Body of pancreas (tissue), 4 donors: ENCODE data around the gene CTNNAL1.

ENCODE experiments used
- CTCF ChIP-seq, 7 experiments: fragments of 450-650 bp in 4 of 7; fragments of 200-600 bp in 3 of 7; sonication (generic) in 3 of 7; IDR thresholded peaks; one replicate each; pipeline ENCODE4 v1.5.1; 2016 to 2019; ENCODE audit warnings: antibody characterized with exemption in 7 of 7
- POLR2A ChIP-seq, 3 donors: fragments of 450-650 bp; IDR thresholded peaks; one replicate each; pipeline ENCODE4 v1.6.1; 2016; ENCODE audit warnings: antibody characterized with exemption in 3 of 3, mild to moderate bottlenecking in 2 of 3

DNA sequence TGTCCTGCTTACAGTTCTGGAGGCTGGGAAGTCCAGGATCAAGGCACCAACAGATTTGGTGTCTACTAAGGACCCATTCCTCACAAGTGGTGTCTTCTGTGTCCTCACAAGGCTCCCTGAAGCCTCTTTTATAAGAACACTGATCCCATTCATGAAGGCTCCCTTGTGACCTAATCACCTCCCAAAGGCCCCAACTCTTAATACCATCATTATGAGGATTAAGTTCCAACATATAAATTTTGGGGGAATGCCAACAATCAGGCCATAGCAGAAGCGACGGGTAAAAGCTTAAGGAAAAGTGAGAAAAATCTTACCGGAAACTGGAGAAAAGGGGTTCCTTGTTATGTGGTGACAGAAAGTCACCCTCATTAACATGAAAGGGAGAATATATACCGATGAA is 11.2 kb downstream of the CTNNAL1 start:
- TF ChIP-seq CTCF (IDR thresholded peaks at IDR 0.05) = no peak
- no peak for TF ChIP-seq POLR2A (IDR thresholded peaks at IDR 0.05)
